KOPT-K1 (cell line): ENCODE measurements around the gene LIPJ.

Experiments used
- H3K27ac ChIP-seq: fragments of 200-600 bp; sonication (generic); 2 replicates; pipeline ENCODE4 v1.5.1; 2016; ENCODE audit warnings: antibody characterized with exemption, mild to moderate bottlenecking, low read depth, low read length; ENCODE audit not compliant: poor library complexity, severe bottlenecking
- H3K36me3 ChIP-seq: fragments of 200-600 bp; sonication (generic); 2 replicates; pipeline ENCODE4 v1.5.1; 2017; ENCODE audit warnings: antibody characterized with exemption, mild to moderate bottlenecking, low read length, moderate library complexity; ENCODE audit not compliant: insufficient read depth
- H3K9me3 ChIP-seq: fragments of 200-600 bp; sonication (generic); 2 replicates; pipeline ENCODE4 v1.5.1; 2017; ENCODE audit warnings: antibody characterized with exemption, low read length, mild to moderate bottlenecking; ENCODE audit not compliant: insufficient read depth, poor library complexity, severe bottlenecking

Gene LIPJ

GRCh38 chr10:88624840-88625239 lies 38.3 kb downstream of the LIPJ start:
- no peaks in the 10 kb centered on the region for H3K9me3 ChIP-seq
- no peak overlapping the region for H3K27ac ChIP-seq
- no peaks in the 10 kb centered on the region for H3K36me3 ChIP-seq

GRCh38 chr10:88640186-88640585 lies 53.6 kb downstream of the LIPJ start:
- H3K36me3 ChIP-seq, result no peaks in the 10 kb centered on the region
- peaks cover 15% of the 10 kb centered on the region for H3K9me3 ChIP-seq

DNA sequence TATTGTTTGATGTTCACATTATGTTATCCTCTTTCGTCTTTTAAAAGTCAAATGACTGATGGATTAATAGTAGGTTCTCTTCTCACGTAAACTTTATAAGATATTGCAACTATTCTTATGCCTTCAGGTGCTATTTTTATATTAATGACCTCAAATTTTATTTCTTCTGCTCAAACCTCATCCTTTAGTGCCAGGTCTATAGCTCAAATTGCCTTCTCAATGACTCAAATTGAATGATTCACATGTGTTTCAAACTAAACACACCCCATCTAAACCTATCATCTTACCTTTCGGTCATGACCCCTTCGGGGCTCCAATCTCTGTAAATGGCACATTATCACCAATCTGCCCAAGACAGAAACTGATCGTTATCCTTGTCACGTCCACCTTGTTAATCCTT lies 55.6 kb downstream of the LIPJ start:
- H3K36me3 ChIP-seq, result no peaks in the 10 kb centered on the region
- H3K9me3 ChIP-seq, result peaks cover 10% of the 10 kb centered on the region
- no peak overlapping the region for H3K27ac ChIP-seq

More at GRCh38 chr10:88640186-88640585, 53.6 kb downstream of the LIPJ start:
- no peak overlapping the region for H3K27ac ChIP-seq

DNA sequence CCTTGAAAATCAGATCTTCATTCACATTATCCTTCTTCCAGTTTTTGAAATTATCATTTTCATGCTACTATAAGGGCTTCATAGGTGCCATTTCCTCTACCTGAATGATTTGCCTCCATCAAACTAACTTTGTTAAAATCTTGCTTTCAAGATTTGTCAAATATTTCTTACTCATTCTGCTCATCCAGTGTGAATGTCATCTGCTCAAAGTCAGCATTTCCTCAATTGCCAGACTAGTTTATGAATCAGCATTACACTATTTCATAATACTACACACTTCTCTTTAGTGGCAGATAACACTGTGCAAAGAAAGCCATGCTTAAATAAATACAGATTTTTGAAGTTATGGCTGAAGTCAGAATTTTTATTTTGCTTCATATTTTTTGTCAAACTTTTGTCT lies 56.4 kb downstream of the LIPJ start:
- Histone ChIP-seq H3K36me3 (no peaks in the 10 kb centered on the region), H3K9me3 (peaks cover 6% of the 10 kb centered on the region), H3K27ac (no peak overlapping the region)

- Histone ChIP-seq H3K36me3 (no peaks in the 10 kb centered on the region), H3K27ac (no peak overlapping the region), H3K9me3 (no peaks in the 10 kb centered on the region)
Measured at GRCh38 chr10:88647061-88647615, 60.6 kb downstream of the LIPJ start.

DNA sequence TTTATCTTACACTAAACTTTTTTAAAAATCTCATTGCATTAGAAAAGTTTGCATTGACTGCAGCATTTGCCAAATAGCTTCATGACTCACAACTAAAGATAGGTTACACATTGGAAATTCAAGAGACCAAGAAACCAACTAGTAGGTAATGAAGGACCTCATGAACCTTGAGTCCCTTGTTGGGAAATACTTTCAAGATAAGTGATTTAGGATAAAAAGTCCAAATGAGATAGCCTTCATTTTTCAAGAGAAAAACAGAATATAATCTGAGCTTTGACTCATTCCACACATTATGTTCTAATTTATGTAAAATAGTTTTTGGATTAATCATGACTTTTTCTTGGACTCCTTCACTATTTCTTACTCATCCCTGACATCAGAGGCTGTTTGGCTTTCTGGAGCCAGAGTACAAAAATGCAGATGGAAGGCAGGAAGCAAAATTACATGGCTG lies 64.6 kb downstream of the LIPJ start:
- H3K9me3 ChIP-seq, result no peaks in the 10 kb centered on the region
- H3K36me3 ChIP-seq, result no peaks in the 10 kb centered on the region
- no peak overlapping the region for H3K27ac ChIP-seq

GRCh38 chr10:88652616-88653015 lies 66.1 kb downstream of the LIPJ start:
- Histone ChIP-seq H3K9me3 (no peaks in the 10 kb centered on the region), H3K27ac (no peak overlapping the region), H3K36me3 (no peaks in the 10 kb centered on the region)
